Loucy (cell line): ENCODE measurements around the gene BTNL3.

Experiments used
- CTCF ChIP-seq: fragments of 200-600 bp; sonication (generic); conservative IDR thresholded peaks from 2 replicates; pipeline ENCODE4 v1.5.1; 2014; ENCODE audit warnings: mild to moderate bottlenecking, antibody characterized with exemption, low read length
- EZH2phosphoT487 ChIP-seq: fragments of 200-600 bp; IDR thresholded peaks from 2 replicates; pipeline ENCODE4 v1.6.1; 2018; ENCODE audit warnings: antibody characterized with exemption, mild to moderate bottlenecking, moderate library complexity, borderline replicate concordance

DNA sequence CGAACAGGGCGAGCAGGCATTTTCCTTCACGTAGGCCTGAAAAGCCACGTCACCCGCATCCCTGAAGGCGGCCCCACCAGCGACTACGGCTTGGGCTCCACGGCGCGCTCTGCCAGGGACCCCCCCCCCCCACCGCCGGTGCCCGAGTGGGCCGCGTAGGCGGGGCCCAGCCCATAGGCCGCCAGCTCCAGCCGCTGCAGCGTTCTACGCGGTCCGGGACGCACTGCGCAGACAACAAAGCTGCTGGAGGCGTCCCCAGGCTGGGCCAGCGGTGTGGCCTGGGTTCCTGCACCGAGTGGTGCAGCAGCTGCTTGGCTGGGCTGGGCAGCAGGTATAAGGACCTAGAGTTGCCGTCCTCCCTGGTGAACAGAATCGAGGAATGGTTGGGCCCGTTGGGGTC is 18.3 kb upstream of the BTNL3 start:
- TF ChIP-seq CTCF (no peak), EZH2phosphoT487 (no peak)
